H9 (cell line): ENCODE data around the gene ERI3. TPM values are rescaled to one million over a fixed set of nuclear protein-coding genes. Genes with fewer than 3 reads are reported as not detected.
A peak's percentile ranks its signal among the peaks of the same experiment; 100 is the strongest.

ENCODE experiments used
- DNase-seq: peaks from one replicate; pipeline ENCODE4 v3.0.0-alpha.2; 2017
- H2AFZ ChIP-seq: one replicate; pipeline ENCODE4 v1.6.1; 2013; ENCODE audit warnings: mild to moderate bottlenecking, low read length, control low read depth, moderate library complexity
- H2AK5ac ChIP-seq: 2 replicates; pipeline ENCODE4 v1.6.1; 2013; ENCODE audit warnings: low read length, control low read depth, mixed read lengths; ENCODE audit not compliant: insufficient read length
- H2BK120ac ChIP-seq: one replicate; pipeline ENCODE4 v1.6.1; 2013; ENCODE audit warnings: low read depth, mild to moderate bottlenecking, low read length, control low read depth, inconsistent platforms; ENCODE audit not compliant: poor library complexity, severe bottlenecking
- H2BK12ac ChIP-seq: 2 replicates; pipeline ENCODE4 v1.6.1; 2013; ENCODE audit warnings: low read length, control low read depth, mixed read lengths, low read depth; ENCODE audit not compliant: insufficient read length
- H2BK15ac ChIP-seq: 2 replicates; pipeline ENCODE4 v1.6.1; 2013; ENCODE audit warnings: low read depth, low read length, control low read depth
- H2BK20ac ChIP-seq: one replicate; pipeline ENCODE4 v1.6.1; 2013; ENCODE audit warnings: low read depth, mild to moderate bottlenecking, low read length, control low read depth, inconsistent platforms; ENCODE audit not compliant: poor library complexity, severe bottlenecking
- H2BK5ac ChIP-seq: 2 replicates; pipeline ENCODE4 v1.6.1; 2013; ENCODE audit warnings: low read length, control low read depth, mixed read lengths; ENCODE audit not compliant: insufficient read length
- H3K14ac ChIP-seq: 2 replicates; pipeline ENCODE4 v1.6.1; 2013; ENCODE audit warnings: low read length, control low read depth; ENCODE audit not compliant: insufficient read depth
- H3K18ac ChIP-seq: 2 replicates; pipeline ENCODE4 v1.6.1; 2013; ENCODE audit warnings: low read depth, mild to moderate bottlenecking, mixed read lengths, low read length, control low read depth; ENCODE audit not compliant: insufficient read length
- H3K23ac ChIP-seq: 2 replicates; pipeline ENCODE4 v1.6.1; 2013; ENCODE audit warnings: low read length, control low read depth, mixed read lengths, low read depth; ENCODE audit not compliant: insufficient read length
- H3K23me2 ChIP-seq: 2 replicates; pipeline ENCODE4 v1.6.1; 2013; ENCODE audit warnings: low read depth, mild to moderate bottlenecking, mixed read lengths, low read length, control low read depth; ENCODE audit not compliant: insufficient read length, poor library complexity, severe bottlenecking
- H3K27ac ChIP-seq: 2 replicates; pipeline ENCODE4 v1.5.1; 2013; ENCODE audit warnings: low read length, control low read depth, mixed read lengths, low read depth; ENCODE audit not compliant: insufficient read length
- H3K27me3 ChIP-seq: 2 replicates; pipeline ENCODE4 v1.6.1; 2013; ENCODE audit warnings: low read length, control low read depth, inconsistent platforms; ENCODE audit not compliant: insufficient read depth
- H3K4ac ChIP-seq: 2 replicates; pipeline ENCODE4 v1.6.1; 2013; ENCODE audit warnings: low read depth, mild to moderate bottlenecking, control low read depth, inconsistent platforms, low read length, moderate library complexity
- H3K4me1 ChIP-seq: 2 replicates; pipeline ENCODE4 v1.6.1; 2013; ENCODE audit warnings: low read length, control low read depth, inconsistent platforms; ENCODE audit not compliant: insufficient read depth
- H3K4me2 ChIP-seq: 2 replicates; pipeline ENCODE4 v1.6.1; 2013; ENCODE audit warnings: low read length, control low read depth, mixed read lengths; ENCODE audit not compliant: insufficient read length, insufficient read depth
- H3K56ac ChIP-seq: 2 replicates; pipeline ENCODE4 v1.6.1; 2013; ENCODE audit warnings: low read depth, mild to moderate bottlenecking, mixed read lengths, low read length, control low read depth; ENCODE audit not compliant: insufficient read length
- H3K79me1 ChIP-seq: 2 replicates; pipeline ENCODE4 v1.6.1; 2013; ENCODE audit warnings: low read depth, mild to moderate bottlenecking, moderate library complexity, low read length, control low read depth, inconsistent platforms; ENCODE audit not compliant: insufficient read depth, poor library complexity, severe bottlenecking
- H3K79me2 ChIP-seq: 2 replicates; pipeline ENCODE4 v1.6.1; 2013; ENCODE audit warnings: low read length, control low read depth, inconsistent platforms; ENCODE audit not compliant: insufficient read depth
- H3K9ac ChIP-seq: 2 replicates; pipeline ENCODE4 v1.6.1; 2013; ENCODE audit warnings: low read length, control low read depth, mixed read lengths; ENCODE audit not compliant: insufficient read length; ENCODE audit errors: extremely low read depth
- H3K9me3 ChIP-seq: one replicate; pipeline ENCODE4 v1.6.1; 2013; ENCODE audit warnings: low read depth, low read length, inconsistent platforms; ENCODE audit not compliant: control insufficient read depth
- H3T11ph ChIP-seq: one replicate; pipeline ENCODE4 v1.6.1; 2013; ENCODE audit warnings: mild to moderate bottlenecking, low read length, control low read depth, inconsistent platforms
- H4K20me1 ChIP-seq: one replicate; pipeline ENCODE4 v1.6.1; 2013; ENCODE audit not compliant: control insufficient read depth, insufficient read length, insufficient read depth
- H4K5ac ChIP-seq: 2 replicates; pipeline ENCODE4 v1.6.1; 2013; ENCODE audit warnings: low read depth, mild to moderate bottlenecking, mixed read lengths, low read length, control low read depth; ENCODE audit not compliant: insufficient read length
- H4K8ac ChIP-seq: replicated peaks from 2 replicates; pipeline ENCODE4 v1.6.1; 2013; ENCODE audit warnings: low read length, control low read depth, mixed read lengths, low read depth; ENCODE audit not compliant: insufficient read length
- H4K91ac ChIP-seq: 2 replicates; pipeline ENCODE4 v1.6.1; 2013; ENCODE audit warnings: low read depth, mild to moderate bottlenecking, moderate library complexity, mixed read lengths, low read length, control low read depth; ENCODE audit not compliant: insufficient read length
- H3K27ac Mint-ChIP-seq, 3 experiments: 2 replicates in 2 of 3; 3 replicates in 1 of 3; pipeline ENCODE4 v1.8.0; 2020 to 2021; ENCODE audit warnings: mixed read lengths in 3 of 3, mild to moderate bottlenecking in 1 of 3, moderate library complexity in 1 of 3
- H3K27me3 Mint-ChIP-seq: 2 replicates; pipeline ENCODE4 v1.8.0; 2021; ENCODE audit warnings: low read depth, mild to moderate bottlenecking, moderate library complexity, mixed read lengths
- H3K36me3 Mint-ChIP-seq, 3 experiments: 2 replicates in 2 of 3; 3 replicates in 1 of 3; pipeline ENCODE4 v1.8.0; 2020 to 2021; ENCODE audit warnings: low read depth in 3 of 3, mixed read lengths in 3 of 3; ENCODE audit not compliant: insufficient read depth in 1 of 3
- H3K4me1 Mint-ChIP-seq, 2 experiments: 2 replicates each; pipeline ENCODE4 v1.8.0; 2020; ENCODE audit warnings: mixed read lengths in 2 of 2
- H3K4me3 Mint-ChIP-seq, 2 experiments: 2 replicates in 1 of 2; 3 replicates in 1 of 2; pipeline ENCODE4 v1.8.0; 2020 to 2021; ENCODE audit warnings: mild to moderate bottlenecking in 2 of 2, mixed read lengths in 2 of 2, moderate library complexity in 1 of 2
- H3K9me3 Mint-ChIP-seq, 2 experiments: 2 replicates in 1 of 2; 3 replicates in 1 of 2; pipeline ENCODE4 v1.8.0; 2020; ENCODE audit warnings: mild to moderate bottlenecking in 2 of 2, mixed read lengths in 2 of 2, moderate library complexity in 1 of 2
- CTCF ChIP-seq: fragments of 200-600 bp; sonication (generic); conservative IDR thresholded peaks from 3 replicates; pipeline ENCODE4 v1.8.0; 2021; ENCODE audit warnings: antibody characterized with exemption, mild to moderate bottlenecking
- WGBS: extraction: QIAGEN DNeasy Blood & Tissue Kit; methylation state at CpG from one replicate; pipeline ENCODE4 v1.1.7; 2013; ENCODE audit warnings: missing lambda C conversion rate, low lambda C conversion rate, mixed read lengths; ENCODE audit not compliant: insufficient read length; ENCODE audit errors: extremely low coverage; 5-methylcytosine and 5-hydroxymethylcytosine counted together
- total RNA-seq: library from RNA; stranded (reverse); gene quantifications from 2 replicates; pipeline ENCODE4 v1.2.1, GENCODE V29; 2021

The ERI3 gene
- total RNA-seq, 1 experiment from 2014 or later, result 61.6 TPM

- H3T11ph ChIP-seq, result no peak overlapping the region
- H3K27me3 Mint-ChIP-seq, result no peaks in the 10 kb centered on the region
- no peak overlapping the region for H3K18ac ChIP-seq
- no peak overlapping the region for H3K4ac ChIP-seq
- no peak overlapping the region for H4K8ac ChIP-seq
- TF ChIP-seq CTCF, result no peak
- peak overlapping the region in 1 of 3 experiments; percentile 23; a peak in 1 of 7 replicates for H3K27ac Mint-ChIP-seq
- no peak overlapping the region for H2AFZ ChIP-seq
- no peaks in the 10 kb centered on the region for H4K20me1 ChIP-seq
- no peak overlapping the region for H3K4me3 Mint-ChIP-seq
- H3K56ac ChIP-seq, result no peak overlapping the region
- no peak overlapping the region for H2BK20ac ChIP-seq
- no peak overlapping the region for H2BK12ac ChIP-seq
- no peak overlapping the region for H4K91ac ChIP-seq
- no peak overlapping the region for H2AK5ac ChIP-seq
- no peaks in the 10 kb centered on the region for H3K79me1 ChIP-seq
- H3K36me3 Mint-ChIP-seq, result peaks cover 0 to 2% (median 0%) of the 10 kb centered on the region in 3 experiments; a peak in 4 of 7 replicates
- H3K9ac ChIP-seq, result no peak overlapping the region
- peaks cover 28 to 50% of the 10 kb centered on the region in 2 experiments for H3K4me1 Mint-ChIP-seq
- no peaks in the 10 kb centered on the region for H3K27me3 ChIP-seq
- H3K23me2 ChIP-seq, result no peaks in the 10 kb centered on the region
- no CpG with 5 or more reads among the region's 2 CpGs for WGBS
- no peak overlapping the region for H2BK5ac ChIP-seq
- H3K23ac ChIP-seq, result no peak overlapping the region
- no peaks in the 10 kb centered on the region for H3K9me3 Mint-ChIP-seq
- no peaks in the 10 kb centered on the region for H3K9me3 ChIP-seq
- DNase-seq, result no peak
- H2BK120ac ChIP-seq, result no peak overlapping the region
- H3K4me2 ChIP-seq, result no peak overlapping the region
- no peaks in the 10 kb centered on the region for H3K79me2 ChIP-seq
- no peak overlapping the region for H2BK15ac ChIP-seq
- H3K4me1 ChIP-seq, result peaks cover 4% of the 10 kb centered on the region; the same call in 1 of the 2 replicates
- H3K27ac ChIP-seq, result no peak overlapping the region
- no peak overlapping the region for H3K14ac ChIP-seq
- no peak overlapping the region for H4K5ac ChIP-seq
Measured at GRCh38 chr1:44259090-44259489, 96.0 kb downstream of the ERI3 start.
